DMS79 treated with DMSO at 0.1 percent for 48 hours (cell line): ENCODE data around the gene NUDT17.

Experiments
- DNase-seq: peaks from one replicate; lab custom pipeline; 2025; lab: John Stamatoyannopoulos, UW

The NUDT17 gene

GRCh38 chr1:145847827-145848226, 2.4 kb downstream of the NUDT17 start:
- DNase-seq, result no peak

DNA sequence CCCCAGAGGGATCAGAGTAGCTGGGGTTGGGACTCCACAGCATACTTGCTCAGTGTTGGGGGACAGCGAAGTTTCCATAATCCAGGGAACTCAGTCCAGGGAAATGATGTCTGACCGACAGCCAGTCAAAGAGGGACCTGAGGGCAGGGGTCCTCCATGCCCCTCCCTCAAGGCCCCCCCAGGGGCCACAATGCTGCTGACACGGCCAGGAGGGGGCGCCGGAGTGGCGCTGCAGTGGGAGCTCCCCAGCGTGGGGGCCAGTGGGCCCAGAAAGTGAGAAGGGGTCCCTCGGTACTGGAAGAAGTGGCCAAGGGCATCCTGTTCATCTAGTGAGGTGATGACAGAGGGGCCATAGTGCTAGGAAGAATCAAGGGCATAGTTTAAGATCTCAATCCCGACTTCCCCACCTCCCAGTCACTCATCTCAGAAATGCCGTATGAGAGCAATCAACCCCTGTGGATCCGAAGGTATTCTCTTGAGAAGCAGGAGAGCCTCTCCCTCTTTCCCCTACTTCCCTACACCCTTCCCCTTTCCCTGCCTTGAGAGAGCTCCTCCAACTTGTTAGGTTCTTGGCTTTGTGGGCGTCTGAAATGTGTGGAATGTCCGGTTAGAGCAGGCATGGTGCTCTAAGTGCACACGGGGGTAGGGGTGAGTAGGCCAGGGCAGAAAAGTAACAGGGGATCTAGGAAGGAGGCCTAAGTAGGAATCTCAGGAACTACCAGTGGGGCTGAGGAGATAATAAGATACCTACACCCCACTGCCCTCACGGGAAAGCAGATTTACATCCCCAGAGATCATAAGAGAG, 4.1 kb downstream of the NUDT17 start:
- DNase-seq, result no peak

- no peak for DNase-seq
Measured at GRCh38 chr1:145855426-145855948, 10.1 kb downstream of the NUDT17 start.

DNA sequence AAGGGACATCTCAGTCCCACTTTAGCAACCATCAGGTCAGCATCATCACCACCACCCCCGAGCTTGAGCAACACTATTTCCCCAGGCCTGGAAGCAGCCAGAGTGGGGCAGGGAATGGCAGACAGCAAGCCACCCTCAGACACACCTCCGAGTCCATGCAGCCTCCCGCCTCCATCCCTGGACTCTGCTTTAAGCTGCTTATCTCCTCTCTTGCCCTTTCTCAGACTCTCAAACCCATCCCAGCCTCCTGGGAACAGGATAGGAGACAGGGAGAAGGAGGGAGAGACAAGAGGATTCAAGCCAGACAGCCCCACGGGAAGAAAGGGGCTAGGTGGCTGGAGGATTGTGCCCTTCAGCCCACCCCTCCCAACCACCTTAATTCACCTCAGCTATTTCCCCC, 11.7 kb downstream of the NUDT17 start:
- DNase-seq, result no peak

- peak; percentile 76 for DNase-seq
Measured at GRCh38 chr1:145858238-145858900, 12.9 kb downstream of the NUDT17 start.

DNA sequence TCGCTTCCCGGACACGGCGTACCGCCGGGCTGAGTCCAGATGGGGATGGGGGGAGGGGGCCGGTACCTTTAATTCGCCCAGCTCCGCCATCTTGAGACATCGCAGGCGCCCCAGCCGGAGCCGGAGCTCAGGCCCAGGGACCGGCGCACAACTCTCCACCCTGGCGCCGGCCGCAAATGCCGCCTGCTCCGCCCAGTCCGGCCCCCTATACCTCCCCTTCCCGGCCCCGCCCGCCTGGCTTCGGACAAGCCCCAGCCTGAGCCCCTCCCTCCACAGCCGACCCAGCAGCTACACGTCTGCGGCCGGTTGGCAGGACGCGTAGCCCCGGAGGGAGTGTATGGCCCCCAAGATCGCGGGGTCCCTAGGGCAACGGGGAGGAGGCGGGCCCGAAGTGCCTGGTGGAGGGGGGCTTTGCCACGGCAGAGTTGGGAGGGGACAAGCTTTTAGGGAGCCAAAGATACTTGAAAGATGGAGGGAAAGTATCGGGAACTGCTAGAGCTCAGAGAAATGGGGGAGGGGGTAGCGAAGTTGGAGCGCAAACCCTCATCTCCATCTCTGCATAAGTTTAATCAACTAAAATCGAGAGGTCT, 13.6 kb downstream of the NUDT17 start, which contains the start of gene PIAS3:
Gene PIAS3, minus strand, starts transcription at position 181 of the 590 bp plus-strand sequence. Its CDS starts 91 bp downstream, at position 90.
- peak; percentile 83 for DNase-seq

DNA sequence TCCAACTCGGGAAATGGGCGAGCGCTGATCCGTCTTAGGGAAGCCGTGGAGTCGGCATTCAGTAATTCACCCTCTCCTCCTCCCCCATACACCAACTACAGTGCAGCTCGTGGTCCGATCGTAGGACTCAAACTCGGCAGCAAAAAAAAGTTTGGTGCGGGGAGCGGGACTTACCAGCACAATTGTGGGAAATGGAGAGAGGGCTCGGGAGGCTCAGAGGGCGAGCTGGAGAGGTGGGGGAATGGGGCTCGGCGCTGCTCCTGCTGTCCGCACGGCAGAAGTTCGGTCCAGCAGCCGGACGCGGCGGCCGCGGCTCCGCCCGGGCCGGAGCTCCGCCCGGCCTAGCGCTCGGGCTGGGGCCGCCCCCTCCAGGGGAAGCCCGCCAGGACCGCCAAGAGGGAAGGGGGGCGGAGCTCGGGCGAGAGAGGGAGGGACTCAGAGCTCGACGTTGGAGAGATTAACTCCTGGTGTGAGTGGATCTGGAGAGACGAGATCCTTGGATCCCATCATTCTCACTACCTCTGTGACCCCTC, 14.1 kb downstream of the NUDT17 start:
- DNase-seq, result peak; percentile 79

DNA sequence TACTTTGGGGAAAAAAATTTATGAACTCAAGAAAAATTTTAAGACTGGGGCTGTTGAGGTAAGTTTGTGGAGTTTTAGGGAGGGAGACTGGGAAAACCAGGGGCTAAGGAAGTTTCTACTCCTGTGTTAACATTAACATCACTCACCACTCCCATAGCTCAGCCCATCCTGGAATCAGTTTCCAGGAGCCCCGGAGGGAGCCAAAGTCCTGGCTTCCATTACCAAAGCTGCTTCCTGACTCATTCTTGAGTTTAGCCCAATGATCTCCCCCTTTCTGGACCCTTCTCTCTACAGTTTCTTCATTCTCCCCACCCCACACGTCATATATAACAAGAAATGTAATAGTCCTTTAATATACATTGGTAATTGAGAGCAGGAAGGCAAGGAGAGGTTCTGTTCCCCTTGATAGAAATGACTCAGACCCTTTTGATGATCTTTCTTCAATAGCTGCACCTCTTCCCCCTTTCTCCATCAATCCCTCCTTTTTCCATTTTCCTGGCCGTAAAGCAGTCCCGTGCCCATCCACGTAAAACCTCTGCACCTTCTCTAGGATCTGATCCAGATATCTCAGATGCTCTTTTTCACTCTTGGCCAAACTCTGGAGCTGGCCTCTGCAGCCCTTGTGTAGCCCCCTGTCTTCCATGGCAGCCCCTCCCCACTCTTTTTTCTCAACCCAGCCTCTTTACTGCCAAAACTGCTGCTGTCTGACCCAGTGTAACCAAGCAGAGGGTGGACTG, 18.0 kb downstream of the NUDT17 start:
- no peak for DNase-seq

GRCh38 chr1:145868232-145868631, 22.8 kb downstream of the NUDT17 start:
- no peak for DNase-seq

DNA sequence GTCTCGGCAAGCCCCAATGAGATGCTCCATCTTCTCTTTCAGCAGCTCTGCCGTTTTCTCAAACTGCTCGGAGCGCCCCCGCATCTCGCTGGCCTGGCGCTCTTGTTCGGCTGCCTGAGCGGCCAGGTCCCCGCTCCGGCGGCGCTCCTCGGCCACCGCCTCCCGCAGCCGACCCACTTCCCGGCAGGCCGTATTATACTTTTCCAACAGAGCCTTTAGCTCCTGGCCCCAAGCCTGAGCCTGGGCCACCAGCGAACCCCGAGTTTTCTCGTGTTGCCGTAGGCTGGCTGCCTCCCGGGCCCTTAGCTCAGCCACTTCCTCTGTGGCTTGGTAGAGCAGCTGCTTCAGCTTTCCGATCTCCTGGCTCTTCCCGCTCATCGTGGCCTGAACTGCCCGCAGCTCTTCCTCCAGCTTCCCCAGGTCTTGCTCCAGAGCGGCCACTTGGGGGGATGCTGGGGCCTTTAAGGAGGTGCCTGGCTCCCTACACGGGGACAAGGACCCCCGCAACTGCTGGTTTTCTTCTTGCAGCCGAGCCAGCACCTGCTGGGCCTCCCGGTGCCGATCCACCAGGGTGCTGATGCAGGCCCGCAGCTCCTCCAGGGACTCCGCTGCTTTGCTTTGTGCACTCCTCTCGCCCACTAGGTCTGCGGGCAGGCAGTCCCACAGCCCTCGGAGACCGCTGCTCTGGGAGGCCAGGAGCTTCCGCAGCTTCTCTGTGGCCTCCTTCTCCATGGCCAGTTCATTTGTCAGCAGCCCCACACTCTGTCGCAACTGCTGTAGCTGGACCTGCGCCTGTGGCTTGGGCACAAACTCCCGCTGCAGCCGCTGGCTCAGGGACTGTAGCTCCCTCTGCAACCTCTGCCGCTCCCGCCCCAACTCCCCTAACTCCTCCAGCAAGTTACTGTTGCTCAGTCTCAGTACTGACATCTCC, 26.8 kb downstream of the NUDT17 start:
- DNase-seq, result no peak

GRCh38 chr1:145874646-145875045, 29.2 kb downstream of the NUDT17 start:
- no peak for DNase-seq

- DNase-seq, result no peak
Measured at GRCh38 chr1:145877923-145878486, 32.6 kb downstream of the NUDT17 start.

DNA sequence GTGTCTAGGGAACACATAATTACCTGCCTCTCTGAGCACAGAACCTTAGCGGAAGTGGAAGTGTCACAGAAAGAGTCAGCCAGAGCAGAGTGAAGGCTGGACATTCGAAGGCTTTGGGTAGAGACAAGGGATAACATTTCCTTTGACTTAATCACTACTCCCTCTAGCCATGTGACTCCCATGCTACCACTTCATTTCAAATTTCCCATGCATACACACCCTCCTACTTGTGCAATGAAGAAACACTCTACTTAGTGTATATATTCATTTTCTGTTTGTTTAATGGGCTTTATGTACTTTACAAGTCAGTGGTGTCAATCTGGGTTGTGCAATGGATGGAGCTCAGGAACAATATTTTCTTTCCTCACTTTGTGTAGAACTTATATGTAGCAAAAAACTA, 33.3 kb downstream of the NUDT17 start:
- DNase-seq, result no peak

DNA sequence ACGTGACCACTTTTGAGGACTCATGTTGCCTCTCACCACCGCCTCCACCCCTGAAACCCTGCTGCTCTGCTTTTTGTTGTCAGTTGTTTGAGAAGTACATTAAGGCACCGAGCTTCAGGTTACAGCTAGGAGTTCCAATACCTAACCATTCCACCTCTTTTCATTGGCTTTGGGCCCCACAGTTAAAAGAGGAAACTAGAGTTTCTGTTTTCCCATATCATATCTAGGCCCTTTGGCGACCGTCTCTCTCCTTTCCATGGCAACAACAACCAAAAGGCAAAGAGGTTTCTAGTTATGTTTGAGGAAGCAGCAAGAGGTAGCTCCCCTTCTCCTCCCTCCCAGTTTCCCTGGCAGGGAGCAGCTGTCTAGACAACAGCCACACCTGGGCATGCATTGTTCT, 34.3 kb downstream of the NUDT17 start:
- peak; percentile 84 for DNase-seq

DNA sequence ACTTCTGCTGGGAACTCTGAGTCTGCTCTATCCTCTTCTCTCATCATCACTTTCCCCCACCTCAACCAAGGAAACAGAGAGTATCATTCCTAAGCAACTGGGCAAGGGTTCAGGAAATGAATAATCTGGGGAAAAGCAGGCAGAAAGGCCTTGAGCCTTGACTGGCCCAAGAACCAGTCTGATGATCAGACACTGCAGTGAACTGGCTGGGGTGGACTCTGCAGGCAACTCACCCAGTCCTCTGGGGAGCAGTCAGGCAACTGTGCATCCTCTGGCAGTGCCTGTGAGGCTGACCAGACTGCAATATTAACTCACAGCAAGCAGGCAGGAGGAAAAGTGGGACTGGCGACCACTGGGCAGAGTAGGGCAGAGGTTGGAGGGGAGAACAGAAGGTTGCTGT, 39.2 kb downstream of the NUDT17 start:
- no peak for DNase-seq

- no peak for DNase-seq
Measured at GRCh38 chr1:145885738-145886287, 40.4 kb downstream of the NUDT17 start, which contains the start of gene ANKRD35. TSS of gene ANKRD35 (minus strand) at chr1:145885866. CDS start at chr1:145885758, 108 bp downstream.

- no peak for DNase-seq
Measured at GRCh38 chr1:145886390-145886789, 41.0 kb downstream of the NUDT17 start.

GRCh38 chr1:145886816-145887215, 41.4 kb downstream of the NUDT17 start:
- DNase-seq, result no peak

GRCh38 chr1:145887631-145888030, 42.2 kb downstream of the NUDT17 start:
- no peak for DNase-seq

GRCh38 chr1:145889722-145890121, 44.3 kb downstream of the NUDT17 start:
- DNase-seq, result no peak
